SJSA1 (cell line): ENCODE data around the gene ZNF526. TPM values are rescaled to one million over a fixed set of nuclear protein-coding genes. Genes with fewer than 3 reads are reported as not detected.

ENCODE experiments used
- DNase-seq, 2 experiments: peaks; one replicate each; pipeline ENCODE4 v3.0.0-alpha.2; 2015 to 2020; ENCODE audit warnings: low spot score in 2 of 2, low read depth in 1 of 2
- H3K27ac ChIP-seq: fragments of 250-450 bp; sonication (Bioruptor Pico); 2 replicates; pipeline ENCODE4 v1.5.1; 2020; ENCODE audit warnings: mild to moderate bottlenecking, moderate library complexity
- H3K27me3 ChIP-seq: fragments of 250-450 bp; sonication (Bioruptor Pico); replicated peaks from 2 replicates; pipeline ENCODE4 v1.5.1; 2020; ENCODE audit warnings: mild to moderate bottlenecking, moderate library complexity
- H3K36me3 ChIP-seq: fragments of 250-450 bp; sonication (Bioruptor Pico); 2 replicates; pipeline ENCODE4 v1.5.1; 2020; ENCODE audit warnings: mild to moderate bottlenecking
- H3K4me1 ChIP-seq: fragments of 250-450 bp; sonication (Bioruptor Pico); replicated peaks from 2 replicates; pipeline ENCODE4 v1.6.1; 2021; ENCODE audit warnings: mild to moderate bottlenecking
- H3K4me3 ChIP-seq: fragments of 250-450 bp; sonication (Bioruptor Pico); 2 replicates; pipeline ENCODE4 v1.5.1; 2020; ENCODE audit warnings: mild to moderate bottlenecking
- H3K9me3 ChIP-seq: fragments of 250-450 bp; sonication (Bioruptor Pico); replicated peaks from 2 replicates; pipeline ENCODE4 v1.5.1; 2020; ENCODE audit warnings: mild to moderate bottlenecking
- total RNA-seq: library from RNA; depleted of rRNA; stranded (reverse); fragments of >200 nt; shearing (Covaris generic); gene quantifications from 2 replicates; pipeline ENCODE4 v1.2.3, GENCODE V29; 2014

Gene ZNF526
- total RNA-seq, 1 experiment from 2014 or later, result 10.5 TPM

GRCh38 chr19:42184401-42184861 lies 35.7 kb upstream of the ZNF526 start:
- Histone ChIP-seq H3K4me3 (no peak overlapping the region), H3K36me3 (no peaks in the 10 kb centered on the region), H3K27me3 (peaks cover 10% of the 10 kb centered on the region), H3K9me3 (no peaks in the 10 kb centered on the region), H3K4me1 (0 out of 2 replicates have a peak, but pooled peaks cover 3% of the 10 kb centered on the region), H3K27ac (no peak overlapping the region)
- DNase-seq, result peak; percentile 58 to 85

- 0 out of 2 replicates have a peak, but pooled peaks cover 3% of the 10 kb centered on the region for H3K4me1 ChIP-seq
- H3K36me3 ChIP-seq, result no peaks in the 10 kb centered on the region
- peaks cover 1% of the 10 kb centered on the region for H3K27me3 ChIP-seq
- H3K27ac ChIP-seq, result no peak overlapping the region
- H3K4me3 ChIP-seq, result no peak overlapping the region
- H3K9me3 ChIP-seq, result no peaks in the 10 kb centered on the region
- no peak for DNase-seq
Measured at GRCh38 chr19:42185277-42185676, 34.8 kb upstream of the ZNF526 start.

GRCh38 chr19:42188665-42189064 lies 31.4 kb upstream of the ZNF526 start:
- H3K36me3 ChIP-seq, result no peaks in the 10 kb centered on the region
- no peak overlapping the region for H3K27ac ChIP-seq
- no peak for DNase-seq
- H3K4me3 ChIP-seq, result no peak overlapping the region
- H3K9me3 ChIP-seq, result peaks cover 4% of the 10 kb centered on the region; the same call in 1 of the 2 replicates
- H3K4me1 ChIP-seq, result peaks cover 10% of the 10 kb centered on the region
- no peaks in the 10 kb centered on the region for H3K27me3 ChIP-seq

GRCh38 chr19:42189133-42189532 lies 31.0 kb upstream of the ZNF526 start:
- peaks cover 10% of the 10 kb centered on the region for H3K4me1 ChIP-seq
- no peak for DNase-seq

GRCh38 chr19:42191330-42191729 lies 28.8 kb upstream of the ZNF526 start:
- H3K4me3 ChIP-seq, result no peak overlapping the region
- no peak overlapping the region for H3K27ac ChIP-seq
- H3K36me3 ChIP-seq, result no peaks in the 10 kb centered on the region
- H3K4me1 ChIP-seq, result peaks cover 8% of the 10 kb centered on the region
- H3K27me3 ChIP-seq, result no peaks in the 10 kb centered on the region
- no peak for DNase-seq
- peaks cover 4% of the 10 kb centered on the region; the same call in 1 of the 2 replicates for H3K9me3 ChIP-seq

More at GRCh38 chr19:42189133-42189532, 31.0 kb upstream of the ZNF526 start:
- H3K27me3 ChIP-seq, result no peaks in the 10 kb centered on the region
- no peaks in the 10 kb centered on the region for H3K36me3 ChIP-seq
- H3K27ac ChIP-seq, result no peak overlapping the region
- H3K4me3 ChIP-seq, result no peak overlapping the region
- H3K9me3 ChIP-seq, result peaks cover 4% of the 10 kb centered on the region; the same call in 1 of the 2 replicates

GRCh38 chr19:42191855-42192254 lies 28.3 kb upstream of the ZNF526 start:
- Histone ChIP-seq H3K9me3 (peaks cover 4% of the 10 kb centered on the region; the same call in 1 of the 2 replicates), H3K36me3 (no peaks in the 10 kb centered on the region), H3K4me3 (no peak overlapping the region), H3K4me1 (peaks cover 8% of the 10 kb centered on the region), H3K27ac (no peak overlapping the region), H3K27me3 (no peaks in the 10 kb centered on the region)
- DNase-seq, result no peak

GRCh38 chr19:42193294-42193693 lies 26.8 kb upstream of the ZNF526 start:
- Histone ChIP-seq H3K4me3 (no peak overlapping the region), H3K4me1 (peaks cover 8% of the 10 kb centered on the region), H3K36me3 (no peaks in the 10 kb centered on the region), H3K27ac (no peak overlapping the region), H3K9me3 (peaks cover 4% of the 10 kb centered on the region; the same call in 1 of the 2 replicates), H3K27me3 (no peaks in the 10 kb centered on the region)
- DNase-seq, result no peak

DNA sequence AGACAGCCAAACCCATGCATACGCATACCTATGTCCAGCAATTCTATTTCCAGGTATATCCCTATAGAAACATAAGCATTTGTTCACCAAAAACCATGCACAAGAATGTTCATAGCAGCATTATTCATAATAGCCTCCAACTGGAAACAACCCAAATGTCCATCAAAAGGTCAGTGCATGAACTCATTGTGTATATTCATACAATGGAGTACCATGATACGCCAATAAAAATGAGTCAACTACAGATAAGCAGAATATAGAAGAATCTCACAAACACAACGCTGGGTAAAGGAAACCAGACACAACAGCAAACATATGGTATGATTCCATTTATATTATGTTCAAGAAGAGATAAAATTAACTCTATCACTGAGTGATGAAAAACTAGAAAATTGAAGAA lies 26.4 kb upstream of the ZNF526 start:
- Histone ChIP-seq H3K27ac (no peak overlapping the region), H3K4me3 (no peak overlapping the region), H3K9me3 (peaks cover 4% of the 10 kb centered on the region; the same call in 1 of the 2 replicates), H3K27me3 (no peaks in the 10 kb centered on the region), H3K4me1 (peaks cover 8% of the 10 kb centered on the region), H3K36me3 (peaks cover 2% of the 10 kb centered on the region)
- DNase-seq, result no peak

DNA sequence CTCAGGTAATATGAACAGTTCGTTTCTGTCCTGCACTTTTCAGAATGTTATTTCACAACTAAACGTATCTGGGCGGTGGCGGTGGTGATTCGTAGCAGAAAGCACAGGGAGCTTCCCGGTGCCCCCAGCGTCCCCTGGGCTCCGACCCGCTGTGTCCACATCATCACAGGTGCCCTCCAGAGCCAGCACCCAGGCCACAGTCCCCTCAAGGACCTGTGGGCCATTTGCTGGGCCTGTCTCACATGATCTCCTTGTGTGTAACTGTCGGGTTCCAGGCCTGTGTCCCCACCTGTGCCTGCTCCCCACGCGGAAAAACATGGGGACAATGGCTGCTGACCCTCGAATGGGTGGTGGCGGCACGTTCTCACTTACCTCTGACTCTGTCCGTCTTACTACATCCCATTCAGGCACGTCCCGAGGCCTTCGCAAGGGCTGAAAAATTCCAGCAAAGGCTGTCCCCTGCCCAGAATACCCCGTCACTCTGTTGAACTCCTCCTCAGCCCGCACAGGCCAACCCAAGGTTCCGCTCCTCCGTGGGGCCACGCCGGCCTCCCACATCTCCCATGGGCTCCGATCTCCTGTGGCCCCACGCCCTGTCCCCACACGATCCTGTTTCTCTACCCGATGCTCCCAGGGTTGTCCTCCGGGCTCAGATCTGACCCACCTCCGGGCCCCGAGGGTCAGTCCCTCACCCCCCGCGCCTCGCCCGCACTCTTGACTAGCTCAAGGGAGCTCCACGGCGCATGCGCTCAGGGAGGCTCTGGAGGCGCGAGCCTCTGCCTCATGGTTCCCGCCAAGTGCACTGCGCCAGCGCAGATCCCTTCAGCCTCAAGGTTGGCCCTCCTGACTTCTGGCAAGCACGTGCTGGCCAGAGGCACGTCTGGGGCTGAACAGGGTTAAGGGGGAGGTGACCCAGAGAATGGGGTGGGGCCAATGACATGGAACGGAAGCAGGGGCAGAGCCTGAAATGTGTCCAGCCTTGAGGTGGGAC lies 23.8 kb upstream of the ZNF526 start:
- no peak overlapping the region for H3K4me3 ChIP-seq
- peaks cover 8% of the 10 kb centered on the region for H3K4me1 ChIP-seq
- peaks cover 4% of the 10 kb centered on the region; the same call in 1 of the 2 replicates for H3K9me3 ChIP-seq
- peaks cover 16% of the 10 kb centered on the region for H3K36me3 ChIP-seq
- H3K27ac ChIP-seq, result no peak overlapping the region
- no peak for DNase-seq
- no peaks in the 10 kb centered on the region for H3K27me3 ChIP-seq

GRCh38 chr19:42197375-42197817 lies 22.7 kb upstream of the ZNF526 start:
- H3K27ac ChIP-seq, result no peak overlapping the region

DNA sequence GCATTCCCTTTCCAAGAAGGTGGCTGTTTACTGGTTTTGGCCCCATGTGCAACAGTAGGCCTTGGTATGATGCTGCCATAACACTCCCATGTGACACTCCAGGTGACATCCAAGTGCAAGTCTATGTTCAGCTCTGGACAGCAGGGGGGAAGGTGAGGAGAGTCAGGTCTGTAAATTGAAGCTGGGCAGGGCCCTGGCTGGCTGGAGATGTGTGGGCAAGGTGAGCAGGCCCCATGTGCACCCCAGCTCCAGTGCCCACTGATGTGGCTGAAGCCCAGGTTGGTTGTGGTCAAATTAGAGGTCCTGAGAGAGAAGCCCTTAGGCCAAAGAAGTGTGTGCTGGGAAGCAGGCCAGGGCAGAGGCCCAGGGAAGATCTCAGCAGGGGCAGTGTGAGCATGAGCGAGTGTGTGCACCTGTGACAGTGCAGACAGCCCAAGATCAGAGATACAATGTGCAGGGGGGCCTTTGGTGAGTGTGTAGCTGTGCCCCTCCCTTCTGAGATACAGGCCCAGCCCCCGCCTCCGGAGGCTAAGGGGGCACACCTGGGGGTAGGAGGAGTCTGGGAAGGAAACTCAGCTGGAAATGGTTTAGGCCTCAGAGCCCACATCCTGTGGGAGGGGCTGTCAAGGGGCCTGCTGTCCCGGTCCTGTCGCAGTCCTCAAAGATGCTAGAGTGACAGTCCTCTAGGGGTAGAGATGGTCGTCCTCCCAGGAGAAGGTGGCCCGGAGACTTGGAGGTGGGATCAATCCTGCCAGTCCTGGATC lies 21.3 kb upstream of the ZNF526 start:
- H3K27ac ChIP-seq, result no peak overlapping the region
- DNase-seq, result no peak

More at GRCh38 chr19:42197375-42197817, 22.7 kb upstream of the ZNF526 start:
- no peak for DNase-seq
- peaks cover 6% of the 10 kb centered on the region; the same call in 1 of the 2 replicates for H3K4me1 ChIP-seq
- H3K27me3 ChIP-seq, result no peaks in the 10 kb centered on the region
- H3K9me3 ChIP-seq, result peaks cover 4% of the 10 kb centered on the region; the same call in 1 of the 2 replicates
- peaks cover 16% of the 10 kb centered on the region for H3K36me3 ChIP-seq
- H3K4me3 ChIP-seq, result no peak overlapping the region

DNA sequence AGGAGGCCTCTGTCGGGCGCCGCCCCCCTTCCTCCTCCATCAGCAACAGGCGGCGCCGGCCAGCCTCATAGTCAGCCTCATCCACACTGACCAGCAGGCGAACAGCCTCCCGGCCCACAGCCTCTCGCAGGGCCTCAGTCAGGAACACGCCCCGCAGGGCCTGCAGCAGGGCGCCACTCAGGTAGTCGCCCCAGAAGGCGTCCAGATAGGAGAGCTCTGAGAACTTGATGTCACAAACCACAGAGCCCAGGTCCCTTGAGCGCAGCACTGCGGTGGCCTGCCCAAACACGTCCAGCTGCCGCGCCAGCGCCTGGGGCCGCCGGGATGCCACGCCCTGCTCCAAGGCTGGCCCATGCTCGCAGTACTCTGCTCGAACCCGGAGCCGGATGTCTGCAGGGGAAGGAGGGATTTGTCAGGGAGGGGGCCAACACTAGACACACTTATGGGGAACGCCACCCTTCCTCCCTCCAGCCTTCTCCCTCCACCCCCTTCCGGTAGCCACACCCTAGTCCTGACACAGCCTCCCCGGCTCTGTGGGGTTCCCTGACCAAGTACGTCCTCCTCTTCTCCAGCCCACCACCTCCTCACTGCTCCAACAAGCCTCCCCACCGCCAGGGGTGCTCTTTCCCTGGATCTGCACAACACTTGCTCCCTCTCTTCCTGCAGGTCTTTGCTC lies 20.5 kb upstream of the ZNF526 start:
- H3K9me3 ChIP-seq, result no peaks in the 10 kb centered on the region
- peaks cover 6% of the 10 kb centered on the region; the same call in 1 of the 2 replicates for H3K4me1 ChIP-seq
- no peak for DNase-seq
- no peak overlapping the region for H3K27ac ChIP-seq
- H3K4me3 ChIP-seq, result no peak overlapping the region
- no peaks in the 10 kb centered on the region for H3K27me3 ChIP-seq
- peaks cover 24% of the 10 kb centered on the region for H3K36me3 ChIP-seq

More for the DNA sequence above, 21.3 kb upstream of the ZNF526 start:
- peaks cover 6% of the 10 kb centered on the region; the same call in 1 of the 2 replicates for H3K4me1 ChIP-seq
- no peak overlapping the region for H3K4me3 ChIP-seq
- H3K27me3 ChIP-seq, result no peaks in the 10 kb centered on the region
- peaks cover 24% of the 10 kb centered on the region for H3K36me3 ChIP-seq
- no peaks in the 10 kb centered on the region; the same call in 1 of the 2 replicates for H3K9me3 ChIP-seq
